WTC11 (cell line): ENCODE data around the gene CEP131. TPM values are rescaled to one million over a fixed set of nuclear protein-coding genes. Genes with fewer than 3 reads are reported as not detected.

Experiments
- ATAC-seq: fragments of 200-7000 bp; cut with Tn5 transposase; 2 replicates; pipeline ENCODE4 v1.10.0; 2021; ENCODE audit warnings: mild to moderate bottlenecking, moderate library complexity
- CTCF ChIA-PET: fragments of 300-600 bp; sonication (Branson Sonifier 250); formaldehyde crosslinking; loops from one replicate; lab custom pipeline; 2021; ENCODE audit warnings: antibody characterized with exemption; lab: Charles Lee
- POLR2A ChIA-PET: fragments of 350-600 bp; sonication (Branson Sonifier 250); formaldehyde crosslinking; loops from one replicate; lab custom pipeline; 2021; ENCODE audit warnings: antibody characterized with exemption; lab: Charles Lee
- DNase-seq: peaks from one replicate; pipeline ENCODE4 v3.0.0; 2021; ENCODE audit warnings: low spot score
- H3K27ac Mint-ChIP-seq: 2 replicates; pipeline ENCODE4 v1.8.0; 2021; ENCODE audit warnings: mixed read lengths
- H3K27me3 Mint-ChIP-seq: 2 replicates; pipeline ENCODE4 v1.8.0; 2021; ENCODE audit warnings: low read depth, mild to moderate bottlenecking, moderate library complexity, mixed read lengths
- H3K36me3 Mint-ChIP-seq: 2 replicates; pipeline ENCODE4 v1.8.0; 2021; ENCODE audit warnings: mixed read lengths
- H3K4me1 Mint-ChIP-seq: 2 replicates; pipeline ENCODE4 v1.8.0; 2022; ENCODE audit warnings: mixed read lengths
- H3K4me3 Mint-ChIP-seq: 2 replicates; pipeline ENCODE4 v1.8.0; 2021; ENCODE audit warnings: mild to moderate bottlenecking, moderate library complexity, mixed read lengths
- H3K9me3 Mint-ChIP-seq: 2 replicates; pipeline ENCODE4 v1.8.0; 2021; ENCODE audit warnings: mixed read lengths
- CREM ChIP-seq: sonication (generic); formaldehyde crosslinking; IDR thresholded peaks from 2 replicates; pipeline ENCODE4 v1.8.1; 2022; ENCODE audit warnings: mild to moderate bottlenecking, missing genetic modification reagents, moderate library complexity
- E2F4 ChIP-seq: sonication (generic); formaldehyde crosslinking; IDR thresholded peaks from 2 replicates; pipeline ENCODE4 v1.8.1; 2022; ENCODE audit warnings: low read depth, mild to moderate bottlenecking, moderate library complexity, missing genetic modification reagents, borderline replicate concordance
- EMX1 ChIP-seq: fragments of 250-450 bp; sonication (Bioruptor Pico); IDR thresholded peaks from 2 replicates; pipeline ENCODE4 v1.8.0; 2021; ENCODE audit warnings: mild to moderate bottlenecking
- FOXP1 ChIP-seq: sonication (generic); formaldehyde crosslinking; IDR thresholded peaks from 2 replicates; pipeline ENCODE4 v1.8.0; 2022; ENCODE audit warnings: missing genetic modification reagents, mild to moderate bottlenecking, moderate library complexity, borderline replicate concordance
- GTF2I ChIP-seq: fragments of 250-450 bp; sonication (Bioruptor Pico); conservative IDR thresholded peaks from 2 replicates; pipeline ENCODE4 v1.4.0; 2021; ENCODE audit warnings: mild to moderate bottlenecking
- HMGXB4 ChIP-seq: sonication (generic); formaldehyde crosslinking; IDR thresholded peaks from 2 replicates; pipeline ENCODE4 v1.8.1; 2023; ENCODE audit warnings: mild to moderate bottlenecking, moderate library complexity, missing genetic modification reagents
- IRF2 ChIP-seq: sonication (generic); formaldehyde crosslinking; IDR thresholded peaks from 2 replicates; pipeline ENCODE4 v1.8.0; 2022; ENCODE audit warnings: low read depth, missing genetic modification reagents, borderline replicate concordance
- OVOL2 ChIP-seq: fragments of 250-450 bp; sonication (Bioruptor Pico); IDR thresholded peaks from 2 replicates; pipeline ENCODE4 v1.9.0; 2021; ENCODE audit warnings: mild to moderate bottlenecking, borderline replicate concordance
- PRDM15 ChIP-seq: sonication (generic); formaldehyde crosslinking; IDR thresholded peaks from 2 replicates; pipeline ENCODE4 v1.8.0; 2022; ENCODE audit warnings: missing genetic modification reagents
- SP1 ChIP-seq: sonication (generic); formaldehyde crosslinking; conservative IDR thresholded peaks from 2 replicates; pipeline ENCODE4 v1.8.1; 2022; ENCODE audit warnings: missing genetic modification reagents
- USF2 ChIP-seq: sonication (generic); formaldehyde crosslinking; IDR thresholded peaks from 2 replicates; pipeline ENCODE4 v1.8.1; 2023; ENCODE audit warnings: mild to moderate bottlenecking, missing genetic modification reagents, moderate library complexity
- ZNF281 ChIP-seq: sonication (generic); formaldehyde crosslinking; IDR thresholded peaks from 2 replicates; pipeline ENCODE4 v1.8.0; 2023; ENCODE audit warnings: mild to moderate bottlenecking, missing genetic modification reagents
- ZNF396 ChIP-seq: fragments of 250-450 bp; sonication (Bioruptor Pico); IDR thresholded peaks from 2 replicates; pipeline ENCODE4 v1.8.0; 2021; ENCODE audit warnings: mild to moderate bottlenecking, moderate library complexity, borderline replicate concordance
- ZNF532 ChIP-seq: fragments of 250-450 bp; sonication (Bioruptor Pico); IDR thresholded peaks from 2 replicates; pipeline ENCODE4 v1.9.0; 2021; ENCODE audit warnings: mild to moderate bottlenecking, borderline replicate concordance
- total RNA-seq: library from RNA; stranded (reverse); gene quantifications from 3 replicates; pipeline ENCODE4 v1.2.3, GENCODE V29; 2021

The CEP131 gene
- total RNA-seq, 1 experiment from 2014 or later: 35.2 TPM

- ATAC-seq (no peak), DNase-seq (no peak)
- ChIA-PET CTCF (interaction anchor here (1.5 to 2.1 kb wide), 3 partner anchors 10 to 68 kb away, joined by 3 to 8 read pairs (median 4); partner anchors contain the start of gene CEP131), POLR2A (no interaction called here)
- Mint-ChIP-seq H3K9me3 (no peaks in the 10 kb centered on the region), H3K27me3 (no peaks in the 10 kb centered on the region), H3K27ac (no peak overlapping the region), H3K4me1 (no peaks in the 10 kb centered on the region), H3K4me3 (no peak overlapping the region), H3K36me3 (no peaks in the 10 kb centered on the region)
- TF ChIP-seq EMX1 (CRISPR knock-in tag): no peak
- no peak for TF ChIP-seq USF2 (CRISPR knock-in tag)
- no peak for TF ChIP-seq PRDM15 (CRISPR knock-in tag)
- no peak for TF ChIP-seq ZNF281 (CRISPR knock-in tag)
- no peak for TF ChIP-seq GTF2I (CRISPR knock-in tag)
- no peak for TF ChIP-seq E2F4
- no peak for TF ChIP-seq HMGXB4
- TF ChIP-seq ZNF396: no peak
These were observed 32.2 kb downstream of the CEP131 start for GRCh38 chr17:81190591-81190990.

GRCh38 chr17:81189670-81190530 is 32.9 kb downstream of the CEP131 start:
- Mint-ChIP-seq H3K27me3 (no peaks in the 10 kb centered on the region), H3K4me1 (no peaks in the 10 kb centered on the region), H3K9me3 (no peaks in the 10 kb centered on the region), H3K27ac (no peak overlapping the region), H3K4me3 (no peak overlapping the region), H3K36me3 (no peaks in the 10 kb centered on the region)
- ChIA-PET CTCF (interaction anchor here (0.8 to 2.1 kb wide), 6 partner anchors 10 to 67 kb away, joined by 3 to 8 read pairs (median 3); partner anchors contain the start of gene CEP131), POLR2A (no interaction called here)
- peak; percentile 41; the same call in 1 of the 2 replicates for ATAC-seq
- peak; percentile 49 for DNase-seq
- TF ChIP-seq FOXP1 (CRISPR knock-in tag) (no peak), PRDM15 (CRISPR knock-in tag) (no peak), IRF2 (CRISPR knock-in tag) (no peak), OVOL2 (CRISPR knock-in tag) (no peak), CREM (CRISPR knock-in tag) (no peak), SP1 (CRISPR knock-in tag) (no peak), ZNF532 (CRISPR knock-in tag) (no peak)
